SW480 (cell line): Measurements from ENCODE around the gene MOXD1.

Source experiments
- DNase-seq: peaks from one replicate; pipeline ENCODE4 v3.0.0-alpha.2; 2016; ENCODE audit warnings: low spot score

Gene MOXD1

DNA sequence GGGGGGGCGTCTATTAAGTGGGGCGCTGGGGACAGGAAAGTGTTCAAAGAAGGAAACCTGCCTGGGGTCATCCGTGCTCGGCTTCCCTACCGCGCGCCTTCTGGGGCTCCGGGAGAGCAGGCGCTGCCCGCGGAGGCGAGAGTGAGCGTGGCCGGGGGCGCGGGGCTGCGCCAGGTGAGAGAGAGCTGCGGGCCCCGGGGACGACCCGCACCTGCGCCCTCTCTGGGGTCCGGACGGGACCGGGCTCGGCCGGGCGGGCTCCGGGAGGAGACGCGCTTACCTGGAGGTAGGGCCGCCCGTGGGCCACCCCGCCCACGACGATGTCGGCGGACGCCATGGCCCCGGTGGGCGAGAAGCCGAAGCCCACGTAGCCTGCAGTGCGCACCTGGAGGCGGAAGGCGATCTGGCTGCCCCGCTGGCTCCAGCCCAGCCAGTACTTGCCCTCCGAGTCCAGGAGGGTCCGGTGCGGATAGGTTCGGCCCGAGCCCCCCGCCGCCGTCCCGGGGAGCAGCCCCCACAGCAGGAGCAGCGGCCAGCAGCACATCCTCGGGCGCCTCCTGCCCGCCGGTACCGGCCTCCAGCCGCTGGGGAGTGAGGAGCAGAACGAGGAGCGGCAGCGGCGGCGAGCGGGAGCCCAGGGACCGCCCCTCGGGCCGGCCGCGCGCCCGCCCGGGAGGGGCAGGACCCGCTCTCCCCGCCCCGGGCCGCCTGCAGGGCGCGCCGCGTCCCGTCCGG, at the start of gene MOXD1:
Gene MOXD1 (minus strand): TSS at position 593 of the 735 bp plus-strand sequence. CDS start 49 bp downstream, at position 544.
- no peak for DNase-seq

DNA sequence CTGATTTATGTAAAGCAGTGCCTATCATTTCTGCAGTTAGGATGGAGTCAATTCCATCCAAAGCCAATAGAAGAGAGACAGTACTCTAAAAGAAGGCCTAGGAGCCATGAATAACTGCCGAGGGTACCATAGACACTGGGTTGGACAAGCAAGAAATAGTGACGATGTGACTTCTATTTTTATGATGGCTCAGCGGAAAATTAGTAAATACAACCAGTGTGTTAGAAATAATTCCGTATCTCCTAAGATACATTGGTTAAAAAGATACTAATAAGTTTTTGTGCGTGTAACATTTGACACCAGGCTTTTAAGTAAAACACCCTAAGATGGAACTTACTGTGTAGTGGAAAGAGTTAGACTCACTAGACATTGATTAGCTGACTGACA, 45.6 kb upstream of the MOXD1 start:
- DNase-seq: no peak

DNA sequence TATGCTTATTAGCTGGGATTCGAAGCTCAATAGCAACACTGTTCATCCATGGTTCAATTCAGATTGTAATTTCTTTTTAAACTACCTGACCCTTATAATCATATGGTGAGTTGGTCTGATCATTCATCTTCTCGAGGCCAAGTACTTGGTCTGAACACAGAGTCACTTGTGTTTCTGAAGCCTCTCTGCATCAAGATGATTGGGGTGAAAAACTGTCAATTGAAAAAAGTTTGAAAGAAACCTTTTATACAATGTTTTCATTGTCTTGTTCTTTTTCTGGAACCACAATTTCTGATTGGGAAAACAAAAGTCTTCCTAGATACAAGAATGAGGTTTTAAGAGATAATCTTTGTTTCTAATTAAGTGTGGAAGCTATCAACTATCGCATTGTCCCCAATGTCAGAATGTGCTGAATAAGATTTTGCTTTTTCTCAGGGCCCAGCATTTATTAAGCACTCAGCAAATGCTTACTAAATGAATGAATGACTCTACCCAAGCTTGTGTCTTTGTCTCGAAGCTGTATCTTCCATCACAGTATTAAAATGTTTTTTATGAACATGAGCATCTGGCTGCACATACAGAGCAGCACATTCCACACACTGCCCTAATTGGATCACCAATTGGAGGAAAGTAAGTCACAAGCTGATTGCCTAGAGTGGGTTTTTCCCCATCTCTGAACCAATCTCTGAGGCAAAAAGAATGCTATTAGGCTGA, 45.0 kb upstream of the MOXD1 start:
- no peak for DNase-seq

DNA sequence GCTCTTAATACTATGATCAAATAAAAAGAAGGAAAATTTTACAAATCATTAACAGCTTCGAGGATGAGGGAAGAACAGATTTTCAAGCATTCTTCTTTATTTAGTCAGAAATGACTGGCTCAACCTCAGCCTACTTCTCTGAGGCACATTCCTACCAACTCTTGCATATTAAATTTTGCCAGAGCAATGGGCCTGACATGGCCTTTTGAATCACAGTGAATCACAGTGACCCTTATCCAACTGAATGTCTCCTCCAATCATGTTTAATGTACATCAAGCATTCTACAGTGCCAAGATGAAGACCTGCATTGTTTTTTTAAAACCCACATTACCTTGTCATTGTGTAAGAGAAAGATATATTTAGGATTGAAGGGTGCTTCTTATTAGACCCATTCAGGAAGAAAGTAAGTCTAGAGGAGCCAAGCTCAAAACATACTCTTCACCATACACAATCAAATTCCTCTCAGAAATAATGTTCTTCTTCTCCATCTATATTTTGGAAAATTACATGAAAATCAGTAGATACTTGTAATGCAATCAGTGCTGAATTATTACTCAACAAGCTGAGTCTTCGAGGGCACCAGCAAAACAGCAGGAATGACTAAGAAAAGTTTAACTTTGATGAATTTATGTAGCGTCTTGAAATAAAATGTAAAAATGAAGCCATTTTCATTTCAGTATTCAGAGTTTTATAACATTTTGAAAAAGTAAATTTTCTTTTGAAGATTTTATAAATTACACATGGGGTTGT, 44.1 kb upstream of the MOXD1 start:
- DNase-seq: no peak

DNA sequence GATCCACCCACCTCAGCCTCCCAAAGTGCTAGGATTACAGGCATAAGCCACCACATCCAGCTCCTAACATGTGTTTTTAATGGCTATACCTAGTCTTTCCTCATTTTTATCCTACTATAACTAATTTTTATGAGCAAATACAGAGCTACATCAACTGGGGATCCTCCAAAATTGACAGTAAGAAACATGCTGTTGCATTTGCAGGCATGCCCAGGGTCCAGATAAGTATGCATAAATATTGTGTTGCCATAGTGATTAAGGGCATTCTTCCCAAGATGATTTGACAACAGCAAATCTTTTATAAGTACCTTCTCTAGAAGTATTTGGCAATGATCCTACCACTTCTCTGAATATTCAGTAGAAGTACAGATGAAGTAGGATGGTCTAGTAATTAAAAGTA, 41.9 kb upstream of the MOXD1 start:
- DNase-seq: no peak

DNA sequence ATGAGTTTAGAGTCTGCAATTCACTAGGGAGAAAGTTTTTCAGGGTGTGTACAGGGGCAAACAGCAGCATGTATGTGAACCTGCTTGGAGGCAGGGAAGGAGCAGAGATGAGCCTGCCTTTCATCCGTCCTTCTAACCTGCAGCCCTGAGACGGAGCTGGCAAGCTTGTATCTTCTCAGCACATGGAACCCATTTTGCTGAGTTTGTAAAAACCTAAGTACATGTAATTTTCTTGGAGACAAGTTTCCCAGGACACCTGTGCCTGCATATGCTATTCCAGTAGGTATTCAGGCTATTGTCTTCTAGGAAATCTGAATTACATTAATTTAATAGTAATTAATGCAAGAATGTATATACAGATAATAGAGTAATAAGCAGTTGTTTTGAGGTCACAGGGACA, 28.8 kb upstream of the MOXD1 start:
- DNase-seq: no peak

DNA sequence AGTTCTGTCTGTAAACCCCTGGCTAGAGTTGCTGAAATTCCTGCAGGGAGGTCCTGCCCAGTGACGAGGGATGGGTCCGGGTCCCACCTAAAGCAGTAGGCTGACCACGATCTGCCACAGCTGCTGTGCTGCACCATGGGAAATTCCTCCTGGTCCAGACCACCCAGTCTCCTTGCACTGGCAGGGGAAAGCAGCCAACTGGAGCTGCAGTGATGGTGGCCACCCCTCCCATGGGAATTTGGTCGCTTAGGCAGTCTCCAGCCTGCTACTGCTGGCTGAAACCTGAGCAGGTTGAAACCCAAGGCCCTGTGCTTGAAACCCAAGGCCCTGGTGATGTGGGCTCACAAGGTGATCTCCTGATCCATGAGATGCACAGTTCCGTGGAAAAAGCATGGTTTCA, 23.9 kb upstream of the MOXD1 start:
- no peak for DNase-seq

DNA sequence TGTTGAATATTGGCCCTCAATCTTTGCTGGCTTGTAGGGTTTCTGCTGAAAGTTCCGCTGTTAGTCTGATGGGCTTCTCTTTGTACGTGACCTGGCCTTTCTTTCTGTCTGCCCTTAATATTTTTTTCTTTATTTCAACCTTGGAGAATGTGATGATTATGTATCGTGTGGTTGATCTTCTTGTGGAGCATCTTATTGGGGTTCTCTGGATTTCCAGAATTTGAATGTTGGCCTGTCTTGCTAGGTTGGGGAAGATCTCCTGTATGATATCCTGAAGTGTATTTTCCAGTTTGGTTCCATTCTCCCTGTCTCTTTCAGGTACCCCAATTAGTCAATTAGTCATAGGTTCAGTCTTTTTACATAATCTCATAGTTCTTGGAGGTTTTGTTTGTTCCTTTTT, 22.6 kb upstream of the MOXD1 start:
- no peak for DNase-seq

DNA sequence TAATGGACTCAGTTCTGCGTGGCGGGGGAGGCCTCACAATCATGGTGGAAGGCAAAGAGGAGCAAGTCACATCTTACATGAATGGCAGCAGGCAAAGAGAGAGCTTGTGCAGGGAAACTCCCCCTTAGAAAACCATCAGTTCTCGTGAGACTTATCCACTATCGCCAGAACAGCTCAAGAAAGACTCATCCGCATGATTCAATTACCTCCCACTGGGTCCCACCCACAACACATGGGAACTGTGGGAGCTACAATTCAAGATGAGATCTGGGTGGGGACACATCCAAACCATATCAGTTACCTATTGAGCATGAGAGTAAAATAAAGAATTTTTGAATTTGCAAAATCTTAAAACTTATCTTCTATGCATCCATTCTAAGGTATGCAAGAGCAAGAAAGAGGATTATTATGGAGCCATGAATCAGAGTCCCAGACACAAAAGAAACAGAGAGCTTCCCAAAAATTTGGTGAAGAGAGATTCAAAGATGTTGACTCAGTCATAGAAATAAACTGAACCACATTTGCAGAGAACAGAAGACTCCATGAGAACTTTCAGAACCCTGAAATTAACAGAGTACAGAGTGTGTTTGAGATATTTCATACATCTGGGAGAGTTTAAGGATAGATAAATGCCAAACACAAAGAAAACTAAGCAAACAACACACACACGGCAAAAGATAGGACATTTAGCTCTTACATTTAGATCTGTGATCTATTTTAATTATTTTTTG, 17.1 kb upstream of the MOXD1 start:
- DNase-seq: no peak

DNA sequence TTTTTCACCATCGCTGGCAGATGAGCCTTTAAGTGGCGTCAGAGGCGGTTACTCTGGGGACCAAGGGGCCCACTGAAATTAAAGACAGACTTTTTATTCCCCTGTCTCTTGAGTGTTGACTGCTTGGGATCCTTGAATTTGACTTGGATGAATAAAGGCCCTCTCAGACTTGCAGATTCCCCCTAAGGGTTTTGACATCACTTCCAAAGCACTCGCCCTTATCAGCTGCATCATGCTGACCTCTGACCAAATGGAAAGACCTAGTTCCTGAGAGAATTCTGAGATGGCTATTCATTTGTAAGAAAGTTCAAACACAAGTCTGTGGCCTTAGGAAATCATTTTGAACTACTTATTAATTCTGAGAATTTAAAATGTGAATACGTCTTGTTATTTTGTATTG, 13.5 kb upstream of the MOXD1 start:
- DNase-seq: no peak

DNA sequence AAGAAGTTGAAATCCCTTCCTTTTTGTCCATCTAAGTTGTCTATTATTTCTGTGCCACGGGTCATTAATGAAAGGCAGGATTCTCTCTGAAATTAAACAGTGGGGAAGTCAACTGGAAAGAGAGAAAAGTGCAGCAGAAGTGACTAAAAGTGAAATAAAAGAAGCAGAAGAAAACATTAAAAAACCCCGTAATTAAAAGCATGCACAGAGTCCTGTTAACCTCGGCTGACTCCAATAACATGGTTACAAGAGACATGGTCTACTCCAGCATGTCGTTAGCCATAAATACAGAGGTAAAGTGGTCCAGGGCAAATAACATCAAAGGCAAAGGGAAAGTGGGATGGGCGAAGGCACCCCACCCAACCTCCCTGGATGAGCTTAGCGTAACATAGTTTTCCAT, 13.0 kb upstream of the MOXD1 start:
- no peak for DNase-seq

DNA sequence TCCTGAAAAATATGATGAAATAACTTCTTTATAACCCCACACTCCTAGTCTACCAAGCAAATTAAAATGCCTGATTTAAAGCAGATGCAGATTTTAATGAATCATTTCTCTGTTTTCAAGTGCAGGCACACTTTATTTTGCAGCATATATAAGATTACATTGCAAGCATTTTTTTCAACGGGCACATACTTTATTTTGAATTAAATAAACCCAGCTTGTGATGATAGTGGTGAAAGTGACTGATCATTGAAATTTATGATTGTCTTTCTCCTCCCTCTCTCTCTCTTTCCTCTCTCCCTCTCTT, 12.2 kb upstream of the MOXD1 start:
- DNase-seq: no peak

DNA sequence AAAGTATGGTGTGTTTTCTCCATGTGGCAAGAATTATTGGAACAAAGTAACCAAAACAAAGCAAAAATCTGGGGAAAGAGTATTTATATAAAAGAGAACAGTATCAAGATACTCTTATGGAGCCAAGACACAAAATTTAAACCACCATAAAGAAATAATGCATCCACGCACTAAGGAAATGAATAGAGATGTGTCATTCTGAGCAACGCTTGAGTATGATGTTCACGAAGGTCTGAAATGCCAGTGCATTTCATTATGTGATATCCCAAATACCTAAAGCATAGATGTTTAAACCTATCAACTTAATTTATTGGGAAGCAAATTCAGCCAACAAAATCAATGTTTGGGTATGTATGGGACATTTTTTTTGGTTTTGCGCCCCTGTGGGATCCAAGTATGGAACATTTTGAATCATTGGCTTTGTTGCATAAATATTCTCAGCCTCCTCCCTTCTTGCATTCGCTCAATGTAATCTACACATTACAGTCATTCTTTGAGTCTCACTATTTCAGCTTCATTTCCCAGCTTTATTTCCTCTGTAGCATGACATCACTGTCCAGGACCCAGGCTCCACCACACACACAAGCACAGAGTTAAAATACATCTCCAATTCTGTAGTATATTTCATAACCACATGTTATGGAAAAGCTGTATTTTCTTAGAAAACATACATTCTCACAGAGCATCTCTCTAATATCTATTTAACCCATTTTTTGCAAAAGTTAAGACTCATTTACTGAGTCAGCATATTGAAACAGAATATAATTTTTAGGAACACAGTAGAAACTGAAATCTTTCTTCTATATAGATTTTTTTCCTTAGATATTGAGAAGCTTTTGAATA, 11.6 kb upstream of the MOXD1 start:
- no peak for DNase-seq

DNA sequence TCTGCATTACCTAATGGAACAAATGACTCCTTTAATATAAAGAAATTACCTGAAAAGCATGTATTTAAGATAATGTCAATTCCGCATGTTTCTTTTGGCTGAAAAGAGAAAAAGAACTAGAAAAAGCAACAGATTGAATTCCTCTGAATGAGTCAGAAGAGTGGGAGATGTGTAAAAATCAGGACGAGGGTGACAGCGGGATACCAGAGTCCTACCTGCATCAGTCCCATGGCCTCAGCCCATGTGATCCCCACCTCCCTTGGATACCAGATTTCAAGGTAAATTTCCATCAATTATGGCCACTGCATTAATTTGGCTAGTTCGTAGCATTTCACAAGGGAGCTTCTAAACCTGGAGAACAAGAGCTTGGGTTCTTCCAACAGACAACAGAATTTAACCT, 10.0 kb upstream of the MOXD1 start:
- DNase-seq: no peak

DNA sequence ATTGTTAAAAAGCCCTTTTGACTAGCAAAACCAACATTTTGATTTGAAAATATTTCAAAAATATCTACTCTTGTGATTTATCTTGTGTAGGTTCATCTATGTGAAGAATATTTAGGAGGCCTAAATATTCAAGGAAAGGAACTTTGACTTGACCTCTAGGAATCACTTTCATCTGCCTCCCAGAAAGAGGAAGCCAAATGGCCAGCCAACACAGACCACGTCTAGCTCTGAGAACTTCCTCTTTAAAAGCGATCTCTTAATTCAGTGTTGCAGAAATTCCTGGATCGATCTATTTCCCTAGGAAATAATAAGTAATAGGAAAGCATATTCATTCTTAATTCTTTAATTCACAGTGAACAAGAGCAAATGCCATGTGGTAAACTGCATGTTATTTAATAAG, 9.6 kb upstream of the MOXD1 start:
- no peak for DNase-seq

DNA sequence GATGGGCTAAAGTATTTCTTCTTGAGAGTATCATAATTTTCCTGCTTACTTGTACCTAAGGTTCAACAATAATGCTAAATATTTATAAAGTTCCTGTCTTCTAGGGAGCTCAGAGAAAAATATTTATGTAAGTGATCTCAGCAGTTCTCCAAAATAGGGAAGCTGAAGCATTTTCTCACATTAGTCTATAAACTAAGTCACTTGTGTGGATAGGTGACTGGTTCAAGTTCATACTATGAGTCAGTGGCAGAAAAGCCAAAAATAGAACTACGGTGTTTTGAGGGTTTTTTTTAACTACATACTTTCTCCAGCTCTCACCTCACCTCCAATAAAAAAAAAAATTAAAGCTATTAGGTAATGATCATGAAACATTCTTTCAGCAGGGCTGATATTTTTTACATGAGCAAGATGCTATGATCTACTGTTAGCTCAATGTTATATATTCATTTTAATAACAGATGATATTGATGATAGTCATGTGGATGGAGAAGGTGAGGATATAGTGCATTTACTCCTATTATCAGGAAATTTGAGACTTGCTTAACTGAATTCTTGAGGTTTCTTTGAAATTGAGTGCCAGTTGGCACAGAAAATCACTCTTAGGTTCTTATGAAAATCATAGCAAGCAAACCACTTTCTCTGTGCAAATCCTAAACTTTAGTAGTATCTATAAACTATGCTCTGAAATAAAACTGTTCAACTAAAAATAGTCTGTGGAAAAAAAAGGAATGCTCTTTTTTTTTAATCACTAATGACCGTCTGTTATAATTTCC, 4.1 kb upstream of the MOXD1 start:
- DNase-seq: no peak

DNA sequence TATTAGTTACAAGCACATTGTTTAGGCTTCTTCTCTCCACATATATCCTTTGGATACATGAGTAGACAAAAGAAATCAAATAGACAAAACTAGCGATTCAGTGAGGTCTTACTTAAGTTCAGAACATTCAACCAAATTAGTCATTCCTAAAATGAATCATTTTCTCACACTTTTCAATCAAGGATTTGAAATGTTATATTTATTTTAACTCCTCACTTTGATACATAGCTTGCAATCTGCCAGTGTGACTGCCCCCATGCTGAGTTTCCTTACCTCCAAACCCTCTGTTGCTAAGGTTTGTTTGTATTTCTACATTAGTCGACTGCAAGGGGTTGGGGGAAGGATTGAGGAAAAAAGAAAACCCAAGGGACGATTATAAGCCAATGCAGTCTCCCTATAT, 3.5 kb upstream of the MOXD1 start:
- DNase-seq: no peak

DNA sequence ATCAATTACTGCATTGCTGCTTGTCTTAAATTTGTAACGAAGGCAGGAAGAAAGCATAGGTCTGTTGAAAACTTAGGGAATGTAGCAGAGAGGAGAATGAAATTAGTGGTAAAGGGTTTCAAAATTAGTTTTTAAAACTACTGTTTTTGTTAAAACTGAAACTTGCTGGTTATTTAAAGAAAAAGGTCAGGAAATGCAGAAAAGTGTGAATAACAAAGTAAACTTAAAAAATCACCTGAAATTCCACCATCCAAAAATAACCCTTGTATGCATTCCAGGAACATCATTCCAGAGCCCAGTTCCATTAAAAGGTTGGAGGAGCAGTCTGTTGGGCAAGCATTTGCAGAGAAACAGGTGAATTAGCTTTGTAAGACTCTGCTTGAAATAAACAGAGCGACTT, 3.1 kb upstream of the MOXD1 start:
- no peak for DNase-seq

DNA sequence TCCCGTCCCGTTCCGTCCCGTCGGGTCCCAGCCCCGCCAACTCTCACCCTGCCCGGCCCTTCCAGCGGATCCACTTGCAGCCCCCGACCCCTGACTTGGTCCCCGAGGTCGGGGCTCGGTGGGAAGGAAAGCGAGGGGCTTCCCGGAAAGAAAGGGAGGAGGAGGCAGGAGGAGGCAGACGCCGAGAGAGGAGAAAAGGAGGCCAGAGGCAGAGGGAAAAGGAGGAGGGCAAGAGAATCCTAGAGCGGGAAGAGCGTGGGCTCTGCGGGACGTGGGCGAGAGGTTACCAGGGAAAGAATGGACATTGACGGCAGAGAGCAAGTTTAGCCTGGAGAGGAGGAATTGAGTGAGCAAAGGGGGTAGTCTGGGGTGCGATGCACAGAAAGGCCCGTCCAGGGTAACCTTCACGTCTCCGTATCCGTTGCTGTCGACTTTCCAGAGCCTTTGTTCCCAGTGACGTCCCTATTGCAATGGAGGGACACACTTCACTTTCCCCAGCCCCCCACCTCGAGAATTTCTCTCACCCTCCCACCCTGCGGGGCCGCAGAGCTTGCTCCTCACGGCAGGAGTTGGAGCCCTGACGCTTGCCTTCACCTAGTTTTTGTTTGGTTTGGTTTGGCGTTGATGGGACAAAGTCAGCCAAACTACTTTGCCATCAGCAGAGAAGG, 477 bp upstream of the MOXD1 start:
- DNase-seq: no peak

DNA sequence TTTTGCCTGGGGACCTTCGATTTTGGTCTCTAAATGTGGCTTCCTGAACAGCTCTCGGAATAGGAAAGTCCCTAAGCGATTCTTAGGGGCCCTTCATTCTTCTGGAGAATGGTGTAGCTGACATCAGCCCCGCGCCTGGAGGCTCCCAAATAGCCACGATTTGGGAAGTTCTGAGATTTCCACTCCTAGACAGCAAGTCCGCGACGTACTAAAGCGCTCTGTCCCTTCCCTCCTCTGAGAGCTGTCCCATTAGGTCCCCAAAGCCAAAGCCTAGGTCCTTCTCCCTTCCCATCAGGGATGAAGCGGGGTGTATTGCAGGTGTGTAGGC, 756 bp downstream of the MOXD1 start:
- DNase-seq: no peak
